HL-60/S4 treated with phorbol 12-myristate 13-acetate at 8.2 ng/mL for 4 days and 3 days (cell line): ENCODE results near the gene PAGR1.

Experiments used
- in situ Hi-C: fragments of 300-500 bp; cut with MboI; formaldehyde crosslinking; loops from 2 replicates; pipeline ENCODE4 v1.15.0; 2022; ENCODE audit warnings: low sequenced_read_pairs

The PAGR1 gene

DNA sequence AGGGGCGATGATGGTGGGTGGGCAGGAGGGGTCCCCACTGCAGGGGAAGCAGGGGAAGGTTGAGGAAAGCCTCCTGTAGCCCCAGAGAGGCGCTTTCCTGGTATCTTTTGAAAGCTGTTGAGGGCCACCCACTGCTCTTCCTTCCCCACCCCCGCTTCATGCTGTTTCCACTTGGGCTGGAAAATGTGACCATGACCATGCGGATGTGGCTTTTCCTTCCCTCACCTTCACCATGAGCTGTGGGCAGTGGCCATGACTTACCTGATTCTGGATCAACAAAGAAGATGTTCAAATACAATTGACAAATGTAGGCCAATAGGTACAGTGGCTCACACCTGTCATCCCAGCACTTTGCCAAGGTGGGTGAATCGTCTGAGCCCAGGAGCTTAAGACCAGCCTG, 18.1 kb downstream of the PAGR1 start:
- in situ Hi-C loops, result no loop called here

DNA sequence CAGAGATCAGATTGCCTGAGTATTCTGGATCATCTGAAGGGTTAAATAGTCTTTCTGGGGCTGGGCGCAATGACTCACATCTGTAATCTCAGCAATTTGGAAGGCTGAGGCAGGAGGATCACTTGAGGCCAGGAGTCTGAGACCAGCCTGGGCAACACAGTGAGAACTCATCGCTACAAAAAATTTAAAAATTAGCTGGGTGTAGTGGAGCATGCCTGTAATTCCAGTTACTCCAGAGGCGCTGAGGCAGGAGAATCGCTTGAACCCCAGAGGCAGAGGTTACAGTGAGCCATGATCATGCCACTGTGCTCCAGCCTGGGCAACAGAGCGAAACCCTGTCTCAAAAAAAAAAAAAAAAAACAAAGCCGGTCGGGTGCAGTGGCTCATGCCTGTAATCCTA, 20.0 kb downstream of the PAGR1 start:
- in situ Hi-C loops, result no loop called here

GRCh38 chr16:29836623-29837022, 20.7 kb downstream of the PAGR1 start:
- in situ Hi-C loops, result no loop called here

- in situ Hi-C loops, result no loop called here
Observed at GRCh38 chr16:29837841-29838240, 21.9 kb downstream of the PAGR1 start.

GRCh38 chr16:29839822-29840221, 23.9 kb downstream of the PAGR1 start:
- in situ Hi-C loops, result no loop called here

DNA sequence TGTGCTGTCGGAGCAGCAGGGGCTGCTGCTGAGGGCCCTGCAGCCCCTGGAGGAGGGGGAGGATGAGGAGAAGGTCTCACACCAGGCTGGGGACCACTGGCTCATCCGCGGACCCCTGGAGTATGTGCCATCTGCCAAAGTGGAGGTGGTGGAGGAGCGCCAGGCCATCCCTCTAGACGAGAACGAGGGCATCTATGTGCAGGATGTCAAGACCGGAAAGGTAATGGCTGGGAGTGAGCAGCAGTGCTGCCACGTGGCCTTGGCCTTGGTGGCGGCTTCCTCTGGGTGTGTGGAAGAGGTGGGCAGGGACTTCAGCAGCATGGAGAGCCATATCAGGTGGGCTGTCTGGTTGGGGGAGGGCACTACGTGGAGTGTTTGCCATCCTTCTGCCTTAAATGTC, 24.3 kb downstream of the PAGR1 start:
- in situ Hi-C loops, result no loop called here

DNA sequence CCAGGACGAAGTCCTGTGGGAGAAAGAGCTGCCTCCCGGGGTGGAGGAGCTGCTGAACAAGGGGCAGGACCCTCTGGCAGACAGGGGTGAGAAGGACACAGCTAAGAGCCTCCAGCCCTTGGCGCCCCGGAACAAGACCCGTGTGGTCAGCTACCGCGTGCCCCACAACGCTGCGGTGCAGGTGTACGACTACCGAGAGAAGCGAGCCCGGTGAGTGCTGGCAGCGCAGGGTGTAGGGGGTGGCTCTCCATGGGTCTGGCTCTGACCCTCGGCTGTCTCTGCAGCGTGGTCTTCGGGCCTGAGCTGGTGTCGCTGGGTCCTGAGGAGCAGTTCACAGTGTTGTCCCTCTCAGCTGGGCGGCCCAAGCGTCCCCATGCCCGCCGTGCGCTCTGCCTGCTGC, 25.7 kb downstream of the PAGR1 start:
- in situ Hi-C loops, result no loop called here

DNA sequence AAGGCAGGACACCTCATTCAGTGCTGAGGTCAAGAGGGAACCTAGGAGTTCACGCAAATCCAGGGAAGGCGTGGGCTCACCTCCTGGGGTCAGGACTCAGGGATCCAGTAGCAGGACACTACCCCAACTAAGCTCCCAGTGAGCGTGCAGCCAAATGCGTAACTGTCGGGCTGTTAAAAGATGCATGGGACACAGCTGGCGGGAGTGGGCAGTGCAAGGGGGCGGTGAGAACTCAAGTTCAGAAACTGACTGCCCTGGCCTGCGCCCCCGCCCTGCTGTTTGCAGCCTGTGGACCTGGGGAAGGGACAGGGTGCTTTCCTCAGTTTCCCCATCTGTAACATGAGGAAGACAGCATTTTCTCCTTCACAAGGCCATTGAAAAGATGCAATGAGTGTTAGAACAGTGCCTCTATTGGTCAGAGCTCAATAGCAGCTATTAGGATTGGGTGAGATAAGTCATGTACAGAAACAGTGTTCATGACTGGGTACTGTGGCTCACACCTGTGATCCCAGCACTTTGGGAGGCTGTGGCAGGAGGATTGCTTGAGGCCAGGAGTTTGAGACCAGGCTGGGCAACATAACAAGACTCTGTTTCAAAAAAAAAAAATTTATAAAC, 26.9 kb downstream of the PAGR1 start:
- in situ Hi-C loops, result no loop called here

GRCh38 chr16:29843931-29844330, 28.0 kb downstream of the PAGR1 start:
- in situ Hi-C loops, result no loop called here

- in situ Hi-C loops, result no loop called here
Observed at GRCh38 chr16:29844575-29845331, 28.8 kb downstream of the PAGR1 start.

DNA sequence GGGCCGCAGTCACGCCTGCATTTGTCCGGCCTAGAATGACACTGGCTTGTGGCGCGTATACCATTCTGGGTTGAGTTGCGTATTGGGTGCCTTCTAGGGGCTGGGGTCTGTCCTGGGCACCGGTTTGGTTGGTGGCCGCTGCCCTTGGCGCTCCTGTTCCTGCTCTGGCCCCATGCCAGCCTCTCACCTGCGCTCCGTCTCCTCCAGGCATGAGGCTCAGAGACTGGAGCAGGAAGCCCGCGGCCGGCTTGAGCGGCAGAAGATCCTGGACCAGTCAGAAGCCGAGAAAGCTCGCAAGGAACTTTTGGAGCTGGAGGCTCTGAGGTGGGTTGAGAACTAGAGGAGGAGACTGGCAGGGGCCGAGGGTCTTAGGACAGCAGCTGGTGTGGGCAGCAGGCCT, 29.7 kb downstream of the PAGR1 start:
- in situ Hi-C loops, result no loop called here

- in situ Hi-C loops, result no loop called here
Observed at GRCh38 chr16:29848420-29849297, 32.7 kb downstream of the PAGR1 start.

GRCh38 chr16:29849505-29849904, 33.6 kb downstream of the PAGR1 start:
- in situ Hi-C loops, result no loop called here

GRCh38 chr16:29850998-29851397, 35.0 kb downstream of the PAGR1 start:
- in situ Hi-C loops, result no loop called here

DNA sequence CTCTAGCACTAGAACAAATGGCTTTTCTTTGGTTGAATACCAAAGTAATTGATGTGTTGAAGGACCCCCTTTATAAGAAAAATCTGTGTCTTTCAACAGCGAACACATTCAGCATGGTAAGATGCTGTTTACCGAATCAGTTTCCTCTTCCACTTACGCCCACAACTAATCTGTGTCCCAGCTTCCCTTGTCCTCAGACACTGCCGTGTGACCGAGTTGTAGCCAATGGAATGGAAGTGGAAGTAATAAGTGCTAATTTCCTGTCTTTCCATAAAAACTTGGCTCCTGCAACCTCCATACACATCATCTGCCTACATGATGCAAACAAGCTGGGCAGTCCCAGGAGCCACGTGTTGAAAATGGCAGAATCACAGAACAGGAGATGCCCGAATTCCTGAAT, 36.7 kb downstream of the PAGR1 start:
- in situ Hi-C loops, result no loop called here

DNA sequence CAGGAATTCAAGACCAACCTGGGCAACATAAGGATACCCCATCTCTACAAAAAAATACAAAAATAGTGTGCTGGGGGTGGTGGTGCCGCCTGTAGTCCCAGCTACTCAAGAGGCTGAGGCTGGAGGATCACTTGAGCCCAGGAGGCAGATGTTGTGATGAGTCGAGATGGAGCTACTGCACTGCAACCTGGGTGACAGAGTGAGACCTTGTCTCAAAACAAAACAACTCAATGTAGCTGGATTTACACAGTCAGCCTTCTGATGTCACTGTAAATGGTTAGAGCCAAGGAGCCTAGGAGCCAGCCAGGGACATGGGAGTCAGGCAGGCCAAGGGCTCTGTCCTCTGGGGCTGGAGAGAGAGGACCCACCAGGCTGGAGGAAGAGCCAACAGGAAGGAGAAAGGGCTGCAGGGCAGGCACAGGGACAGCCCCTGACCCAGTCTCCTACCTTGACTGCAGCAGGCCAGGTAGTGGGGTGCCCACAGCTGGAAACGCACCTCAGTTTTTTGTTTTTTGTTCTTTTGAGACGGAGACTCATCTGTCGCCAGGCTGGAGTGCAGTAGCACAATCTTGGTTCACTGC, 38.7 kb downstream of the PAGR1 start:
- in situ Hi-C loops, result no loop called here

- in situ Hi-C loops, result no loop called here
Observed at GRCh38 chr16:29857133-29857760, 41.3 kb downstream of the PAGR1 start.

- in situ Hi-C loops, result no loop called here
Observed at GRCh38 chr16:29858149-29858849, 42.3 kb downstream of the PAGR1 start.

GRCh38 chr16:29858974-29859373, 43.0 kb downstream of the PAGR1 start:
- in situ Hi-C loops, result no loop called here

- in situ Hi-C loops, result no loop called here
Observed at GRCh38 chr16:29860218-29860617, 44.3 kb downstream of the PAGR1 start.
